ENCODE data around the gene SPTSSB.

Gene SPTSSB, protein sequence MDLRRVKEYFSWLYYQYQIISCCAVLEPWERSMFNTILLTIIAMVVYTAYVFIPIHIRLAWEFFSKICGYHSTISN

DNA sequence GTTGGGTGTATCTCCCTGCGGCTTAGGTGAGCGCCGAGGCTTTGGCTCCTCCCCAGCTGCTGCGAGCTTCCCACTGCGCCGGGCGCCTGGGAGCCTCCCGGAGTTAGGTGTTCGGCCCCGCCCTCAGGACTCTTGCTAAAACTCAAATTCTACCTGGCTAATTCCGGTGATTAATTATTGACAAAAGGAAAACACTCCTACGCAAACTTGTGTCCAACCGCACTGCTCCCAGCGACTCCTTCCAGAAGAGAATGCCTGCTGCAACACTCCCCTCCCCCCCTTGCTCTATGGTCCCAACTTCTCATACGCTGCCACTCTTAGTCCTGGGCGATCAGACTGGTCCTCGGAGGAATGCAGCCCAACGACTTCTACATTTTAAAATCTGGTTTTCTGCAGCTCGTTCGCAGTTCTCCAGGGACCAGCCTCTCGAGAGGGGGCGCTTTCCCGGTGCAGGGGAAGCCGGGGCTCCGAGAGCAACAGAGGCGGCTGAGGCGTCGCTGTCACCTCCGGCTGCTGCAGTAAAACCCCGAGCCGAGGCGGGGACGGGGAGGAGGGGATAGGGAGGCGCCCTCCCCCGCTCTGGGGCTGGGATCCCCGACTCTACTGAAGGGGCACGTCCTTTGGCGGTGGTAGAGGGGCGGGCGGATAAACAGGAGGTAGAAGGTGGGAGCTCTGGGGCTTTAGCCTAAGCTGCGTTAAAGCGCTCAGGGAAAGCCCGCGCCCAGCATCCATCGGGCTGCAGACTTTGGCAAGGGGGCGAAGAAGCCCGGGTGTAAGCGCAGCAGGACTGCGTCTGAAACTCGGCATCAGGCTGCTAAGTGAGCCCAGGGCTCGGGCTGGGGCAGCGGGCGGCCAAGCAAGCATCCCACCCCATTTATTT is at the start of gene SPTSSB:
TSS of gene SPTSSB (minus strand) at position 77 of the 880 bp plus-strand sequence. CDS start 25,194 bp downstream, outside the sequence.
- DNase-seq = peak; percentile 58

DNA sequence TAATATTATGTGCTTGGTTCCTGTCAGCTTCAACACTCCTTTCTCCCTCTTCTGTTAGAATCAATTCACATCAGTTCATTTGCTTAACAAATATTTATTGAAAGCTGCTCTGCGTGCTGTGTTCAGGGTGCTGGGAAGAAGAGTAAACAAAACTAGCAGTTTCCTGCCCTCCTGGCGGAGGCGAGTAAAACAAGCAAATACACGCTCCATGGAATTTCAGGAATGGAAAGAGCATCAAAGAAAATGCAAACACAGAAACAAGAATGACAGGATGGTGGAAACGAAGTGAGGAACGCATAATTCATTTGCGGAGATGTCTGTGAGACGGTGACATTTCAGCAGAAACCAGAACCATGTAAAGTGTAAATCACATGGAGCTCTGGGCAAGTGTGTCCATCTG is 49.4 kb upstream of the SPTSSB start:
- DNase-seq = peak; percentile 92

DNA sequence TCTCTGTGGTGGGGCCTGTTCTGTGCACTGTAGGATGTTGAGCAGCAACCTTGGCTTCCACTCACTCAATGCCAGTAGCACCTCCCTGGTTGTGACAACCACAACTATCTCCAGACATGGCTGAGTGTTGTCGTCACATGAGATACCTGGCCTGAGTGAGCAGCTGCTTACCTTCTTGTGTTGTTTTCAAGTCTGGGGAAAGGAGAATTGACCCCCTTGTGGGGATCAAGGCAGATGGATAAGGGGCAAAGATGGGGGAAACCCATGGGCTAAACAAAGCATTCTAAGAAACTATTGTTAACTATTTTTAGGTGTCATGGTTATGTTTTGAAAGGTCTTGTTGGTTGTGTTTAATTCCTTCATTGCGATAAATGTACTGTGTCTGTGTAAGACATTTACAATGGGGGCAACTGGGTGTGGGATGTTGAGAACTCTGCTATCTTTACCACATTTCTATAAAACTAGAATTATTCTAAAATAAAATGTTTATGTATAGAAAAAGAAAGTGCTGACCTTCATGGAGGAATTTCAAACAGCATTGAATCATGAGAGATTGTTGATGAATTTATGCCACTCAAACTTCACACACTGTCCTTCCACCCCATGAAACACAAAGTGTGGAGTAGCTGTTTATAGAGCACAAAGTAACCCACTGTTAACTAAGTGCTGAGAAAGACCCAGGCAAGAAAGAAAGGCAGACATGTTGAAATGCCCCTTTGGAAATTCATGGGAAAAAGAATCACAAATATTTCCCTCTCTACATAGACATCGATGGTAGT is 48.4 kb upstream of the SPTSSB start:
- no peak for DNase-seq

DNA sequence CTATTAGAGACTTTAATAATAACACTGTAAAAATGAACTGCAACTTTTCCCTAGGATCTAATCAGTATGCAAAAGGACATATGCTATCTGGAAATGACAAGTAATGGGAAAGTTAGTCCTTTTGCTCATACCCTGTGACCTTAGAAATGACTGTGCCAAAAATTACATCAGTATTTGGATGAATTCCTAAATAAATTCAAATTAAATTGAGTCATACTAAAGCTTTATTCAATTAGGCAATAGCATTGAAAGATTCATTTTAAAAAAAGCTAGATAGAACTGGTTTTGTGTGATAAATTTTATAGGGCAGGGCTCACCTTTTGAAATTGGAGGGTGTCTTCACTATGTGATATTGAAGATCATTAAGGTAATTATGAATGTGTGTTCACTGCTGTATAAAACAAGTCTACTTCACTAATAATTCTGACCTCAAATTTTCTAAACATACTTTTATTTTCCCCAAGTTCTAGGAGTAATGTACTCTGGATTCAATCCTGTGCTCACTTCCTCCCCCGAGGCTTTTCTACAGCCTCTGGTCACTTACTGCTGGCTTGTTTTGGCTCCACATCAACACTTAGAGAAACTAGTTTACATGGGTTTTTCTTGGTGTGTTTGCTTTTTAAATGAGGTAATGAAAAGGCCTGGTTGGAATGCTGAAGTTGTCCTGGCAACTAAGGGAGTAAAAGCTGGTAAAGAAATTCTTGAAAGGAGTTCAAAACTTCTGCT is 44.4 kb upstream of the SPTSSB start:
- DNase-seq = peak; percentile 63

DNA sequence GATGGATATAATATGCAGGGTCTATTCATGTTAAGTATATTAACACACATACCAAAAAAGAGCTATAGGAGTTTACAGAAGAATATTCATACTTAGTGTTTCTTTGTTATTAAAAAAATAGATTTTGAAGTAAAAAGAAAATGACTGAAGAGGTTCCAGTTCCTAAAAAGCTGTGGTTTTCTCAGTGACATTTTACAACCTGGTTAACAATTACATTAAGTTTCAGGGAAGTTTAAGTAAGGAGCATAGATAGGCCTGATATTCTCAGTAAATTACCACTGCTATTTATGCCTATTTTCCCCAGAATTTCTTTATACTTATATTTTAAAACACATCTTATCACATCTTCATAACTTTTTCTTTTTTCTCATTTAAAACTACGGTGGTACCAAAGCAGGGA is 43.6 kb upstream of the SPTSSB start:
- no peak for DNase-seq

DNA sequence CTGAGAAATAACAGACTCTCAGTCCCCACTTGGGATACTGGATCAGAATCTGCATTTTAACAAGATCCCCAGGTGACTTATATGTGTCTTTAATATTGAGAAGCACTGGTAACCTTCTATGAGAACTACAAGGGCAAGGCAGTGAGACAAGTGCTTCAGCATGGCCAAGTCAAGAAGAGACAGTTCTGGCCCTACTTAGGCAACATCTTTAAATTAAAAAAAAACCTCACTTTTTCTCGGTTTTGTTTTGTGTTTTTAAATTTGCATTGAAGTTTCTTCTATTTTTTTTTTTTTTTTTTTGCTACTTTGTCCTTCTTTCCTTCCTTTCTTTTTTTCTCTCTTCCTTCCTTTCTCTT is 42.5 kb upstream of the SPTSSB start:
- no peak for DNase-seq

DNA sequence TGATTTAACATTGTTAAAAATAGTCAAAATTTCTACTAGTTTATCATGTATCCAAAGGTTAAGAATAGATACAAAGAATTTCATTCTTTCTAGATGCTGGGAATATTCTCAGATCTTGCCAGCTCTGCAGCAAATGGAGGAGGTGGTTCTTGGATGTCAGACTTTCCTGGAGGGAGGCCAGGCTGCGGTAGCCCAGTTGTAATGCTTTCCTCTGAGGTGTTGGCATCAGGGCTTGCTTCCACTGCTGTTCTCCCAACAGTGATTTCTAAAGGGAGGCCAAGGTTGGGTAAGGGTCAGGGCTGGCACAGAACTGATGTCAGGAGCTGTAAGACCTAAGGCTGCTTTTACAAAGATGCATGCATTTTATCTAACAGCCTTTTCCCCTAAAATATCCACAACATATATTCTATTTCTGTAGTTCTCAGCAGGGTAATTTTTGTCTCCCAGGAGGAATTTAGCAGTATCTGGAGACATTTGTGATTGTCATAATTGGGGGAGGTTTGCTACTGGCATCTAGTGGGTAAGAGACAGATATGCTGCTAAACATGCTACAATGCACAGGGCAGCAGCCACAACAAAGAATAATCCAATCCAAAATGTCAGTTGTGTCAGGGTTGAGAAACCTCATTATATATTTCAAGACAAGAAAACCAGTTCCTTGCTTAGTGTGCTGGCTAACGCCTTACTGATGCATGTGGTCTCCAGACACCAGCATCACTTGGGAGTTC is 42.0 kb upstream of the SPTSSB start:
- no peak for DNase-seq

DNA sequence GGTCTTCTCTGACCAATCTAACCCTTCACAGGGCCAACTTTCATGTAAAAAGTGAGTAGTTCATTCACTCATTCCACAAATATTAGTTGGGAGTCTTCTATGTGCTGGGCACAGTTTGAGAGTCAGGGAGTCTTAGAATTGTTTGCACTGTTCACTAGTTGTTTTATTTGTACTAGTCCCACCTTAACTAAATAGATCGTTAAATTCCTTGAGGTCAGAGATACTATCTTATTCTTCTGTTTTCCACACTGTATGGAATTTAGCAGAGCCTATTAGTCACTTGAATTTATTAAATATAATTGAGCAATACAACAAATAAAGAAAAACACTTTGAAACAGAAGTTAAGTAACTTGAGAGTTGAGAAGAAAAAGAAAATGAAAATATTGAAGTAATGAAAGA is 40.8 kb upstream of the SPTSSB start:
- no peak for DNase-seq

DNA sequence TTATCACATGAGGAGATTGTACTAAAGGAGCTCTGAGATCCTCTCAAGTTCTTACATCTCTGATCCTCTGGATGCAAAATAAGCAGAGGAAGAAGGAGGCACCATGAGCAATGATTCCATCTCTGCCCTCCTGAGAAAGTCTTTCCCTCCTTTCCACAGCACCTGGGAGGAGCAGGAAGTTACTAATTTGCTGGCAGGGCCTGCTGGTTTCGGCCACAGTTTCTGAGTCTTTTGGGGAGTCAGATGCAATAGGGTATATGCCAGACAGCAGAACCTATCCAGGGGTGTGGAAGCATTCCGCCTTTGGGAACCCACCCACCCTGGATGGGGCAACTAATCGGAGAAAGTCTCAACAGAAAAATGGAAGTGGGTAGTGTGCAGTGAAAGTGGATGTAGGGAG is 38.5 kb upstream of the SPTSSB start:
- no peak for DNase-seq

DNA sequence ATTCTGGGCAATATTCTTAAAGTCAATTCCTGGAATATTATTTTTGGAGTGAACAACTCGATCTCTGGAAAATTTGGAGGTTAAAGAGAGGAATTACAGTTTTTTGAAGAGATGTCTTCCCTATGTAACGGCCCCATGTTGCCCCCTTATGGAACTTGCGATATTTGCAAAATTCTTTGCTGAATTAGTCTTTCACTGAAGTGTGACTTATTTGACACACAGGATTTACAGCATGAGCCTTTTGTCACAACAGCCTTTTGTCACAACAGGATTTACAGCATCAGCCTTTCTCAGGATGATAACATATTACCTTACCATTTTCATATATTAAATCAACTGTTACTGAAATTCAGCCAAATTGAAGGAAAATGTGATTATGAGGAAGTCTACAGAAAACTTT is 37.8 kb upstream of the SPTSSB start:
- no peak for DNase-seq

DNA sequence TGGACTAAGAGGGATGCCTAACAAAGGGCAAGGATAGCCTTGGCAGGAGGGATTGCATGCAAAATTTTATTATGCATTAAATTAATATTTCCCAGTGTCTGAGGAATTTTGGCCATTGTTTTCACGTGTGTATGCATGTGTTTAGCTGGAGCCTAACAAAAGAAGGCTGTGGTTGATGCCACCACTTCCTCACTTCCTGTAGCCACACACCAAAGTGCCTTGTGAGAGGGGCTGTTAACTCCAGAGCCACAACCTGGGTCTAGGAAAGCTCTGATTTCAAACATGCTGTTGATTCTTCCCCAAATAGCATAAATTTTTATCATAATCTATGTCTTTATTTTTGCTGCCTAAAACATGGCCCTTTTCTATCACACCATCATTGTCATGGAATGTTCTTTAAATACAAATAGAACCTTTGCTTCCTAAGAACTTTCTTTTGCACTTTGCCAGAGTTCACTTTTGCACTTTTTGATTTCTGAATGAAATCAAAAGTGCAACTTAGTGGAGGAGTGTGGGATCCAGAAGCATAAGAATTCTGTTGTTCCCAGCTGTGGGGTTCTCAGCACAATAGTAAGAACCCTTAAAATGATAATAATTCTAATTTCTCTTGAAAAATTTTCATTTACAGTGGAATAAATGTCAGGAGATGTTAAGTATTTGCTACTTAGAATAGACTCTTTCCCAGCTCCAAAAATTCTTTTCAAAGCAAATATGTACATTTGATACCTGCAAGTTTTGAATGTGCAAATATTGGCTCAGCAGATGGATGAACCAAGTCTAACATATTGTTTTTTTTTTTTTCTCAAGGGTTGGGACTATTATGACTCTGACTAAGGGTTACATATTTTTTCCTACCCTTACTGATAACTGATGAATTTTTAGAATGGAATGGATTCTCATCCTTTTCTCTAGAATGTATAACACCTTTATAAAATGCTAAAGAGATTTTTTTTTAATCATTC is 35.6 kb upstream of the SPTSSB start:
- DNase-seq = no peak

DNA sequence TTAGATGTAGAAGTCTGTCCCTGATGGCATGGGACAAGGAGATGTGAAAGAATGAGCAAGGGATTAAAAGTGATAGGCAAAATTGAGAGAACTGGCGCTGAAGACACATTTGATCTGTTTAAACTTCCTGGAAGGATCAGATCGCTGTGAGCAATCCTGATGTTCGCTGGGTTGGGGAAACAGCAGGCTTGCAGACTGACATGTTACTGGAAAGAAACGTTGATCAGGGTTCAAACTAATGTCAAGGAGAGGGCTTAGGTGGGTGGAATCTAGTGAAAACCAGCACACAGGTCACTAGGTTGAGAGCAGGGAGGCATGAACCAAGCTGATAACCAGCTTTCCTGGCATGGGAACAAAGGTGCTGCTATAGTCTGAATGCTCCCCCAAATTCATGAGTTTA is 34.5 kb upstream of the SPTSSB start:
- no peak for DNase-seq

DNA sequence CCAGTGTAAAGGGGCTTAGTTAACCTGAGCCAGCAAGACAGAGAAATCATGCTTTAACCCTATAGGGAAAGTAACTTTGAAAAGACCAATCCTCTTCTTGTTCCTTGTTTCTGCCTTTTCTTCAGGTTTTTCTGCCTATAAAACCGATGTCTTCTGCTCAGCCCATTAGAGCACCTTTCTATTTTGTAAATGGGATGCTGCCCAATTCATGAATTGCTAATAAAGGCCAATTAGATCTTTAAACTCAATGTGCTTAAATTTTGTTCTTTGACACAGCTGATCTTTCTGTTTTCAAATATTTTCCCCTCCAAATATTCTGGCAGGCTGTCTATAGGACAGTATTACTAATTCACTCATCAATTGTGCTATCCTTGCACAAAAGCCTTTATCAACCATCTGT is 33.8 kb upstream of the SPTSSB start:
- no peak for DNase-seq

DNA sequence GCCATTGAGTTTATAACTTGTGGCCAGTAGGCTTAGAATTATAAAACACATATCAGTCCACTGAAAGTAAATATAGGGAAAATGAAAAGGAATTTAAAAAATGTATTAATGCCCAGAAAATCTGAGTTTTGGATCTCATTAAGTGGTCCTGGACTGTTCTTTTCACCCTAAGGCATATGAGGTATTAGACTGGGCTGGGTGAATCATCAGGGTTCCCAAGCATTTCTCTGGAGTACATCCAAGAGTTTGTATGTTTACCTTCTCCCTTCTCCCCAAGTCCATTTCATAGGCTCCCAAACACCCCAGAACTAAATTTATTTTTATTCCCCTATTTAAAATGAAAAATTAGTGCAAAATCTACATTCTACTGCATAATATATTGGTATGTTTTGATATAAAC is 31.9 kb upstream of the SPTSSB start:
- no peak for DNase-seq

DNA sequence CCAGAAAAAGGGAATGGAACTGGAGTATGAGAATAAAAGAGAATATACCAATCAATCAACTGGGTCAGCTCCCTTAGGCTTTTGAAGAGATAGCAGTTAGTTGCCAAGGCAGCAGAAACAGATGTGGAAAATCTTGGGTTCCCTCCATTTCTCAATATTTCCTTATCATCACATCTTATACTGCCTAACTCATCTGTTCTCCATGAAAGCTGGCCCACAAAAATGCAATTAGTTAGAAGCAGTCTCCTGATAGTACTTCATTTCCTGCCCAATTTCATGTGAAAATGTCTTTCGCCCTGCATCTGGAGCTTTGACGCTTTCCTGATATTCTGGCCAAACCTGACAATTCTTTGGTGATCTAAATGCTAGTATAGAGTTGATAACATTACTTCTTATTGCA is 30.1 kb upstream of the SPTSSB start:
- no peak for DNase-seq

DNA sequence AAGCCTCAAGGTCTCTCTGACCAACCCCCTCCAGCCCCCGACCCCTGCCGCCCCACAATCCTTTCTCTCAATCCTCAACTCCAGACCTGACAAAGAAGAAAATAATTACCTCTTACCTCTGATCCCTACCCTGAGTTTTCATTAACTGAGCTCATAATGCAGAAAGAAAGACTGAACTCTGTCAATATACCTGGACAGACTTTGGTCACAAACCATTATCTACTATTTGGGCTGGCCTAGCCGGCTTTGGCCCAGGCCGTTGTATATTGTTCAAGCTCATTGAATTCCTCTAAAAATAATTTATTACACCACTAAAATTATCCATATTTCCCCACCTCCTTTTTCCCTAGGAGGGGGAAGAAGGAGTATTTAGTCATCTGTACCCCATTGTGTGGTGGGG is 29.3 kb upstream of the SPTSSB start:
- DNase-seq = no peak

DNA sequence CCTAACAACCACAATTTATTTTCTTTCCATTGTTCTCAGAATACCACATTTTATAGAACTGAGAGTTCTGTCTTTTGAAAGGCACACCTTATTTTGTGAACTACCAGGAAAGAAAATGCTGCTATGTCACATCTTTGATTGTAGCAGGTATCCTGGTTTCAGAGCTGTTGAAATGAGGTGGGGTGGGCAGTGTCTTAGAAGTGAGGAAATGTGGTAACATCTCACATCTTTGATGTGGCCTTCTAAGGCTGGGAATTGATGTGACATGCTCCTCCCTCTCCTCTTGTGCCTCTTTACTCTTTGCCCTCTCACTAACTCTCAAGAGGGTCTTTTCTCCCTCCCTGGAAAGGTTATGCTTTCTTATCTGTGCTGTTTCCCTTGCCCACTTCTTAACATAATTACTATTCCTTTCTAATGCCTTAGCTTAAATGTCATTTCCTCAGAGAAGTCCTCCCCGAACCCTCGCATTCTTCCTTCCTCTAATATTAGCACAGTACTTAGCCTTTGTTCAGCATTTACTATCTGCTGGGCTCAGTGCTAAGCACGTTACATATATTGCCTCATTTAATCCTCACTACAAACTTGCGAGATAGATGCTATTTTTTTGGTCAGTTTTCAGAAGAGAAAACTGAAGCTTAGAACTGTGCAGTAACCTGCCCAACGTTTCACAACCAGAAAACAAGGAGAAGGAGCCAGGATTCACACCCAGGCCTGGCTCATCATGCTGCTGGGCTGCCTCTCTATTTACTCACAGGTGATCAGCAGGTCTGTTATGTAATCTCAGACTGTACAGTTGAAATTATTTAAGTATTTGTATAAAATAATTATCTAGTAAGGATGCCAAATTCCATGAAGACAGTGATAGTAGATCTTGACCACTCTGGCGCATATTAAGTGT is 24.0 kb upstream of the SPTSSB start:
- DNase-seq = no peak

DNA sequence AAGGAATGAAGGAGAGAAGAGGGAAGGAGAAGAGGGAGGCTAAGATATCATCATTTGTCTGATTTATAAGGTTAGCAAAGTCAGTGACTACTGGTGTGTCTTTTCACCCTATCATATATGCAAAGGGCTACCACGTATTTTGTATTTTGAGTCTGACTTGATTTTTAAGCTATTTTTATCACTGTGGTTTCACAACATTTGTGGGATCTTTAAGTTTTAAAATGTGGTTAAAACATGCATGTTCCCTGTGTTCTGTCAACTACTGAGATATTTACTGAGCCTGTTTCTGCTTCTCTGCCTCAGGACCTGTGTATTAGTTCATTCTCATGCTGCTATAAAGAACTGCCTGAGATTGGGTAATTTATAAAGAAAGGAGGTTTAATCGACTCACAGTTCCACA is 22.5 kb upstream of the SPTSSB start:
- no peak for DNase-seq

DNA sequence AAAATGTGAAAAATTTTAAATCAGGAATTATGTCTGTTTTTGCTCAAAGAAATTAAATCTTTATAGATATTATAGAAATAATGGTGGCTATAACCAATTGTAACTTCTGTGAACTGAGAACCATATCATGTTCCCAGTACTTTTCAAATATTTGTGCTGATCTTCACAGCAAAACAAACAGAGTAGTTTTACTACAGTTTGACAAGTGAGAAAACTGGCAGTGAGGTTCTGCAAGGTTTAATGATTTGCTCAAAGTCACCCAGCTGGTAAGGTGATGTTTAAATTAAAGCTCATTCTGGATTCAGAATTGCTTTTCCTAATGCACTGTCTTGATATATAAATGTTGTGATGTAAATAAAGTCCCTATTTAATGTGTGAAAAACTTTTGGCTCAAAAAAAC is 22.0 kb upstream of the SPTSSB start:
- DNase-seq = no peak

DNA sequence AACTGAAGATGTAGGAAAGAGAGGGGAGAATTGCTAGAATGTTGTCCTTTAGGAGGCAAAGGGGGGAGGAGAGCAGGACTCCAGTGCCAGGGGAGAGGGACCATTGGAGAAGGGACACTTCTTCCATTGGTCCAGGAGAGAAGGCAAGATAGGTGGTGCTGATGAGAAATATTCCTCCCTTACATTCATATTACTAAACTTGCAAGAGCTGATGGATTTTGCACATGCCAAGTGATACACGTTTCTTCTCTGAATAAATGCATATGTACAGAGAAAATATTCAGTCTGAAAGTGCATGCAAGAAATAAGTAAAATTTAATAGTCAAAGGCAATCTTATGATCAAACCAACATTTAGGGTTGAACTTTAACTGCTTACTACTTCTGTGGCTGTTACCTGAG is 21.5 kb upstream of the SPTSSB start:
- DNase-seq = no peak

DNA sequence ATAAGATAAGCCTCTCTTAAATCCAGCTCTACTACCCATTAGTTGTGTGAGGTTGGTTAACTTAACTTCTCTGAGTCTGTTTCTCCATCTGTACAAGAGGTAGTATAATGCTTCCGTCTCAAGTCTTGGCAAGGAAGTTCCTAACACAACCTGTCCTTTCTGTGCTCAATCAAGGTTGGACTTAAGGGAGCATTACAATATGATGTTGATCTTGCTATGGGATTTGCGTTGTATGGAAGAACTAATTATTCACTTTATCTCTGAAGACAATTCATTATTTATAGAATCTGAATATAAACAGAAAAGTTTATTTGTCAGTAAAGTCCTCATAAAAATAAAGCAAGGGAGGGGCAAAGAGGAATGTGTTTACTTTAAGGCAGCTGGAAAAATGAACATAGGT is 18.9 kb upstream of the SPTSSB start:
- DNase-seq = no peak
